ENCODE results near the gene FAM89B.

FAM89B gene

GRCh38 chr11:65590240-65590738 is 18.0 kb downstream of the FAM89B start:
- Histone ChIP-seq H2AK5ac (ENCODE audit: low read depth, low read length) (peak overlapping the region; percentile 78), H3K14ac (ENCODE audit: low read length) (no peak overlapping the region), H2BK12ac (ENCODE audit: low read length) (no peak overlapping the region), H3K4me1 (ENCODE audit: control insufficient read depth in 2 of 2, insufficient read depth in 1 of 2, low read depth in 1 of 2, low read length in 2 of 2) (peaks cover 28 to 43% of the 10 kb centered on the region in 2 donors), H3K23ac (ENCODE audit: low read depth, low read length, poor library complexity) (no peak overlapping the region), H2BK15ac (ENCODE audit: low read length) (peak overlapping the region; percentile 46), H3K36me3 (replicated peaks in 1 of 2; ENCODE audit: control insufficient read depth in 2 of 2, insufficient read depth in 2 of 2, low read length in 2 of 2) (no peaks in the 10 kb centered on the region), H3K79me1 (ENCODE audit: low read depth, low read length) (peaks cover 2% of the 10 kb centered on the region), H3K27me3 (ENCODE audit: control insufficient read depth in 3 of 3, insufficient read depth in 3 of 3, low read depth in 1 of 3, low read length in 3 of 3) (peaks cover 0 to 31% (median 6%) of the 10 kb centered on the region in 3 experiments), H3K27ac (replicated peaks; ENCODE audit: low read length) (peak overlapping the region; percentile 38), H3K9ac (ENCODE audit: low read depth, low read length, poor library complexity) (no peak overlapping the region), H3K18ac (ENCODE audit: low read length) (no peak overlapping the region), H2AFZ (ENCODE audit: low read length) (peak overlapping the region; percentile 14), H3K4ac (ENCODE audit: low read length) (no peak overlapping the region), H3K9me3 (replicated peaks in 1 of 2; ENCODE audit: control insufficient read depth in 2 of 2, insufficient read depth in 1 of 2, low read depth in 1 of 2, low read length in 2 of 2) (peaks cover 0 to 3% of the 10 kb centered on the region in 2 donors), H2BK120ac (ENCODE audit: low read depth, low read length) (no peak overlapping the region), H4K8ac (ENCODE audit: low read depth, low read length) (no peak overlapping the region), H3K4me3 (ENCODE audit: low read length in 2 of 2) (no peak overlapping the region), H3K4me2 (ENCODE audit: insufficient read depth, low read length, poor library complexity, severe bottlenecking) (no peak overlapping the region), H2BK5ac (ENCODE audit: low read length) (peak overlapping the region; percentile 28), H4K91ac (ENCODE audit: low read depth, low read length, poor library complexity) (no peak overlapping the region)
- WGBS, 2 donors (ENCODE audit: extremely low coverage in 2 of 2, insufficient read length in 2 of 2, insufficient replicate concordance in 1 of 2), result no CpG with 5 or more reads among the region's 8 CpGs
- DNase-seq (ENCODE audit: low spot score), result no peak

GRCh38 chr11:65591939-65592857 is 19.9 kb downstream of the FAM89B start:
- Histone ChIP-seq H2AFZ (ENCODE audit: low read length) (peak overlapping the region; percentile 48), H3K36me3 (replicated peaks in 1 of 2; ENCODE audit: control insufficient read depth in 2 of 2, insufficient read depth in 2 of 2, low read length in 2 of 2) (no peaks in the 10 kb centered on the region), H2BK12ac (ENCODE audit: low read length) (no peak overlapping the region), H2BK120ac (ENCODE audit: low read depth, low read length) (no peak overlapping the region), H4K8ac (ENCODE audit: low read depth, low read length) (no peak overlapping the region), H2BK15ac (ENCODE audit: low read length) (no peak overlapping the region), H3K27ac (replicated peaks; ENCODE audit: low read length) (no peak overlapping the region), H3K9ac (ENCODE audit: low read depth, low read length, poor library complexity) (peak overlapping the region; percentile 79), H2AK5ac (ENCODE audit: low read depth, low read length) (peak overlapping the region; percentile 100), H3K4me1 (ENCODE audit: control insufficient read depth in 2 of 2, insufficient read depth in 1 of 2, low read depth in 1 of 2, low read length in 2 of 2) (peaks cover 23 to 33% of the 10 kb centered on the region in 2 donors), H3K23ac (ENCODE audit: low read depth, low read length, poor library complexity) (peak overlapping the region; percentile 86), H3K14ac (ENCODE audit: low read length) (peak overlapping the region; percentile 79), H4K91ac (ENCODE audit: low read depth, low read length, poor library complexity) (no peak overlapping the region), H3K27me3 (ENCODE audit: control insufficient read depth in 3 of 3, insufficient read depth in 3 of 3, low read depth in 1 of 3, low read length in 3 of 3) (peaks cover 0 to 21% (median 6%) of the 10 kb centered on the region in 3 experiments), H3K18ac (ENCODE audit: low read length) (peak overlapping the region; percentile 84), H3K4me3 (ENCODE audit: low read length in 2 of 2) (peak overlapping the region; percentile 22 to 78), H3K4ac (ENCODE audit: low read length) (no peak overlapping the region), H2BK5ac (ENCODE audit: low read length) (peak overlapping the region; percentile 1), H3K79me1 (ENCODE audit: low read depth, low read length) (peaks cover 2% of the 10 kb centered on the region), H3K9me3 (replicated peaks in 1 of 2; ENCODE audit: control insufficient read depth in 2 of 2, insufficient read depth in 1 of 2, low read depth in 1 of 2, low read length in 2 of 2) (peaks cover 0 to 3% of the 10 kb centered on the region in 2 donors), H3K4me2 (ENCODE audit: insufficient read depth, low read length, poor library complexity, severe bottlenecking) (peak overlapping the region; percentile 88)
- DNase-seq (ENCODE audit: low spot score), result no peak
- WGBS, 2 donors (ENCODE audit: extremely low coverage in 2 of 2, insufficient read length in 2 of 2, insufficient replicate concordance in 1 of 2), result no CpG with 5 or more reads among the region's 106 CpGs

GRCh38 chr11:65592858-65593517 is 20.6 kb downstream of the FAM89B start:
- Histone ChIP-seq H3K14ac (ENCODE audit: low read length) (peak overlapping the region; percentile 79), H3K18ac (ENCODE audit: low read length) (peak overlapping the region; percentile 74), H3K27me3 (ENCODE audit: control insufficient read depth in 3 of 3, insufficient read depth in 3 of 3, low read depth in 1 of 3, low read length in 3 of 3) (peaks cover 0 to 21% (median 6%) of the 10 kb centered on the region in 3 experiments), H4K91ac (ENCODE audit: low read depth, low read length, poor library complexity) (no peak overlapping the region), H2BK15ac (ENCODE audit: low read length) (peak overlapping the region; percentile 79), H2AK5ac (ENCODE audit: low read depth, low read length) (peak overlapping the region; percentile 100), H2BK5ac (ENCODE audit: low read length) (no peak overlapping the region), H3K79me1 (ENCODE audit: low read depth, low read length) (peaks cover 2% of the 10 kb centered on the region), H3K27ac (replicated peaks; ENCODE audit: low read length) (no peak overlapping the region), H4K8ac (ENCODE audit: low read depth, low read length) (peak overlapping the region; percentile 86), H3K4ac (ENCODE audit: low read length) (peak overlapping the region; percentile 29), H3K4me2 (ENCODE audit: insufficient read depth, low read length, poor library complexity, severe bottlenecking) (peak overlapping the region; percentile 88), H3K4me1 (ENCODE audit: control insufficient read depth in 2 of 2, insufficient read depth in 1 of 2, low read depth in 1 of 2, low read length in 2 of 2) (peaks cover 17 to 25% of the 10 kb centered on the region in 2 donors), H3K9ac (ENCODE audit: low read depth, low read length, poor library complexity) (peak overlapping the region; percentile 79), H2BK120ac (ENCODE audit: low read depth, low read length) (no peak overlapping the region), H2BK12ac (ENCODE audit: low read length) (peak overlapping the region; percentile 30), H3K4me3 (ENCODE audit: low read length in 2 of 2) (no peak overlapping the region), H3K23ac (ENCODE audit: low read depth, low read length, poor library complexity) (peak overlapping the region; percentile 86), H3K9me3 (replicated peaks in 1 of 2; ENCODE audit: control insufficient read depth in 2 of 2, insufficient read depth in 1 of 2, low read depth in 1 of 2, low read length in 2 of 2) (peaks cover 0 to 3% of the 10 kb centered on the region in 2 donors), H3K36me3 (replicated peaks in 1 of 2; ENCODE audit: control insufficient read depth in 2 of 2, insufficient read depth in 2 of 2, low read length in 2 of 2) (peaks cover 6 to 7% of the 10 kb centered on the region in 2 donors), H2AFZ (ENCODE audit: low read length) (no peak overlapping the region)
- WGBS, 2 donors (ENCODE audit: extremely low coverage in 2 of 2, insufficient read length in 2 of 2, insufficient replicate concordance in 1 of 2), result no CpG with 5 or more reads among the region's 22 CpGs
- DNase-seq (ENCODE audit: low spot score), result no peak
